GM21381 (cell line): ENCODE data around the gene PDZD2.

Experiments
- ATAC-seq: cut with Tn5 transposase; IDR thresholded peaks from one replicate; pipeline ENCODE4 v1.9.1; 2021; ENCODE audit warnings: mild to moderate bottlenecking, moderate library complexity; ENCODE audit not compliant: unreplicated experiment

PDZD2 gene

DNA sequence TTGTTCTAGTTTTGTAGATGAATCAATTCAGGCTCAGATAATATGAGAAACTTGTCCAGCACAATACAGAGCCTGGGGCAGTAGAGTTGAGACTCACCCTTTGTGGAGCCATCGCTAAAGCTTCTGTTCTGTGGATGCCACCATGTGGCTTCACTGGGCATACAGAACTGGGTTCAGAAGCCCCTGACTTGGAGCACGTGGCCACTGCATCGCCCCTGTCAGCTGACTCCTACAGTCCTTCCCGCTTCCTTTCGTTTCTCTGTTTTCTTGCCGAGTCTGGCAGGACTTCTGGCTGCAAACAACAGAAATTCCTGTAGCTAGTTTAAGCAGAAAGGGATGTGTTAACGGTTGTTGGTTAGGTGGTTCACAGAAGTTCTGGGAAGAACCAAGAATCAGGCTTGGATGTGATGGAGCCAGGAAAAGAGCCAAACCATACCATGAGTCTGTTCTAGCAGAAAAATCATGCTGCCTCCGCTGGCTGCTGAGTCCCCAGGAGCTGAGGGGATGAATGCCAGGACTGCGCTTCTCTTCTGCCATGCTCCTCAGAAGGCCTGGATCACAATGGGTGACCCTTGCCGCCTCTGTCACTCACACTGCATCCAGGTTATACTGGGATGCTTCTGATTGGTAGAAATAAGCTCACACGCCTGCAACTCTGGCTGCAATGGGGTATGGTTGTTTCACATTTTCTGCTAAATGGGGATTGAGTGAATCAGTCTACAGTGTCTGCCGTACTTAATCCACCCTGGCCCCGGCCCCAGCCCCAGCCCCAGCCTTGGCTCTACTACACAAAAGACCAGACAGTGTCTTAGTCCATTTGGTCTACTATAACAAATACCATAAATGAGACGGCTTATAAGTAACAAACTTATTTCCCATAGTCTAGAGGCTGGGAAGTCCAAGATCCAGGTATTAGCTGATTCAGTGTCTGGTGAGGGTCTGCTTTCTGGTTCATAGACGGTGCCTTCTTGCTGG lies 272.6 kb downstream of the PDZD2 start:
- no peak for ATAC-seq

DNA sequence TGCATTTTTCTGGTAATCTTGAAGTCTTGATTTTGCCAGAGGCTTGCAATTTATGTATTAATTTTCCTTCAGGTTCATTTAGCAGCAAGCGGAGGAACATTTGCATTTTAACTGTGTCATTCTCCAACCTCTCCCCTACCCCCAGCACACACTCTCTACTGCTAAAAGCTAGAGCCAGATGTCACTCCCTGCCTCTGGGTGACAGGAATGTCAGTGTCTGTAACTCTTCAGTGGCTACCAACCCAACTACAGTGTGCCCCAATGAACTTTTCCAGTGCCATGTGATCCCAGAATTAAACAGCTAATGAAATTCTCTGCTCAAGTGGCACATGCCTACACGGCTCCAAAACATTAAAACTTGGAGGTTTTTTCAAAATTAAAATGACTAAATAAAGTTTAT lies 274.9 kb downstream of the PDZD2 start:
- no peak for ATAC-seq

DNA sequence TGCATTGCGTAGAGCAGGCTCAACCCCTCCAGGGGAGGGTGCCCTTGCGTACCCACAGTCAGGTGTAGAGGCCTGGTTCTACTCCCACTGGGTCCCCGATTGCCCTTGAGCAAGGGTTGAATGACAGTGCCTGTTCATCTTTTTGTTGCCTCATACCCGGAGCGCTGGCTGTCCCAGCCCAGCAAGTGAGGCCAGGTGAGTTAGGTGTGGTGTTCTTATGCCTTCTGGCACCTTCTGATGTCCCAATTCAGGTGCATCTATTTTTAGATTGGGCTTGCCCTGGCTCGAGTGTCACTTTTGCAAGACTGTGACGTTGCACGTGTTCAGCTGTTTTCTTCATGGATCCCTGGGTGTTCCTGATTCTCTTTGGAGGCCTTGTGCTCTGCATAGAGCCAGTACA lies 277.4 kb downstream of the PDZD2 start:
- ATAC-seq, result no peak

DNA sequence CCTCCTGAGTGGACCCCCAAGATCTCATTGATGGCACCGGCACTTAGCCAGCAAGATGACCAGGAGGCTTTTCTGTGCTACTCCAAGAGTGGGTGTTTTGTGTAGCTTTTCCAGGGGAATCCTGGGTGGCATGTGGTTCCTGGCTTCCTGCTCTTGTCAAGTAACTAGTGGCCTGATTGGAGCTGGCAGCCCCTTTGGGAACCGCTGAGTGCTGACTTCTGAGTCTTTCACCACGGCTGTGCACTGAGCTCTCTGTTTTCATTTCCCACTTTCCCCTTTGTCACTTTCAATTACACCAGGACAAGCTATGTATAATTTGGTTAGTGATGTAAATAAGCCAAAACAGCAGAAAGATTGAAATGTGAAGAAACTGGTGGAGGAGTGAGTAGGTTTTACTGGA lies 279.8 kb downstream of the PDZD2 start:
- no peak for ATAC-seq

DNA sequence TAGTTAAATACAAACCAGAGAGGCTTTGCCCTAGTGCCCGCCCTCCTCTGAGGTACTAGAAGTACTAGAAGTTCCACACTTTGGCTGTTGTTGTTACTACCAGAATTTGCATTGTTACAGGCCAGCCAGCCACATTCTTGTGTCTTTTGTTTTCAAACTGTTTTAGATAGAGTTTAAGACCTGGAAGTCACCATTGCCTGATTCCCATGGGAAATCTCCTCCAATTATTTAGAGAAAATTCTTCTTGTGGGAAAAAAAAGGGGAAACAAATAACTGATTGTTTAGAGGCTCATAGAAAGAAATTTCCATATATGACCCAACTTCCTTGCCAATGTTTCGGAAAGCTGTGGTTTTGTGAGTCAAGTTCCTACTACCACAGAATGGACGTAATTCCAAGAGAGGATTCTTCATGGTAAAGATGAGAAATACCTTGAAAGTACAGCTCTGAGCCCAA lies 282.9 kb downstream of the PDZD2 start:
- ATAC-seq, result no peak

DNA sequence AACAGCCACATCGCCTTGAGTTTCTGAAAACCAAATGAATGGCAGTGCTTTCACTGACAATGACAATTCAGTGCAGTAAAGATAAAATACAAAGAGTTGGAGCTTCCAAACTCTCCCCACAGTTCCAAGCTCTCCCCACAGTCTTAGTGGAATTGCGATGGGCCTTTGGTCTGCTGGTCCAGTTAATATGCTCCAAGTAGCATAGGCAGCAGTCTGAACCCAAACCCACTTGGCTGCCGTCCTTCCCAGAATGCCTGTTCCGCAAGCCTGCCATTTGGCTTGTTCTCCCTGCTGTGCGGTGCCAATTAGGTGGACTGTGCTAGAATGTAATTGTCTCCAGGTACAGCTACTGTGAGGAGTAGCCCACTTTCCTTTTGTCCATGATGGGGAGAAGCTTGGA lies 285.1 kb downstream of the PDZD2 start:
- ATAC-seq, result no peak

DNA sequence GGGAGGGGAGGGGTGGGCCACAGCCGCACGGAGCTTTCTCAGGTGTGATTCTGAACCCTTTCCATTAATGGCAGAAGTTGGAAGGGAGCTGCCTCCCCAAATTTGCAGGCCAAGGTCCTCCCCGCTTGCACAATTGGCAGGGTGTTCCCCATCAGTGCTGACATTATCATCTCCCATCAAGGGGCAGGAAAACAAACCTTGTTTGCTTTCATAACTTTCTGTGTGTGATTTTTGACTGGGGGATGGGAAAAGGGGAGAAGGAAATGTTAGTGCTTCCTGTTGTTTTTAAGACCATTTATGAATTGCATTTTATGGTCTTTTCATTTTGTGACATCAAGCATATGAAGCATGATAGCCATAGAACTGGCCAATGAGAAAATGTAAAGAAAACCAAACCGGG lies 292.9 kb downstream of the PDZD2 start:
- no peak for ATAC-seq

DNA sequence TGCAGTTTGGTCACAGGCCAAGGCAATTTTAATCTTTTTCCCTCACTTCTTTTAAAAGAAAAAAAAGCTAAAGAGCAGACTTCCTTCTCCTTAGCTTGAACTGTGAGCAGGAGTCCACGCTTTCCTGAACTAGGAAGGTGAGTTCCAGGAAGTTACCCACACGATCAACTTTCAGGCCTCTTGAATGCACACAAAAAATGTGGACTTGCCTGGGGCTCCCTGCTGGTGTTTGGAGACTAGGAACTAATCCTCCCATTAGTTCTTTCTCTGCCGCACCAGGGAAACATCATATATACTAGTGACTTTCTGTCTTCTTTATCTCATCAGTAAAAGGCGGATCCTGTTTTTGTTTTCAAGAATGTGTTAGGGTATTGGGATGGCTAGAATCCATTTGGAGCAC lies 295.2 kb downstream of the PDZD2 start:
- no peak for ATAC-seq

DNA sequence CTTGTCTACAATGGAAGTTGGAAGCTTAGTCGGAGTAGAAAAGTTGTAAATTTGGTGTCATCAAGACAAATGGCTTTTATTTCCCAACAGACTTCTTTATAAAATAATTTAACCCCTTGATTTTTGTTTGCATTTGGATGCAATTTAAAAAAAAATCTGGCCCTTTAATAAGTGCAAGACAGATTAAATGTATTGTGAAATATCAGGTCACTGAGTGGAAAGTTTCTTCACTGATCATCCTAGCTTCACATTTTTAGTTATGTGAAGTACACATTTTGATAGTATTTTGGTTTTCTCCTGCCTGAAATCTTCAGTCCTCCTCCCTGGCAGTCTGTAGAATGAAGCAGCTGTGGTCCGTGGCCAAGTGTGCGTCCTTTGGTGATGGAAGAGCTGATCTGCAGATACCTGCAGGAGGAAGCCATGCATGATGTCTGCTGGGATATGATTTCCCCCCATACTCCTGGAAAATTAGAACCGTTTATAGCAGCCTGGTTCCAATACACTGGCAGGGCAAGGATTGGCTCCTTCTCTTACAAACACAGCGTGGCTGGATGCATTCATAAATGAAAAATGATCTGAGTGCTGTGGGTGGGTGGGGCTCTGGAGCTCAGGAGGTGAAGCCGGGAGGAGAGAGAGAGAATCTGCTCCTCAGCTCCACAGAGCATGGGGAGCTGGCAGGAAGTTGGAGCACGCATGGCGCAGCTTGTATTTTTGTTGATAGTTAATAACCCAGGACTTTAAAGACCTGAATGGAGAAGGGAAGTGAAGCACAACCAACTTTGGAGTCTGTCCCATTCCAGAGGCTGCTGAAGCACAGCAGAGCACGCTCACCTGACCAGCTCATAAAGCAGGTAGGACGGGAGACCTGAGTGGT lies 296.8 kb downstream of the PDZD2 start:
- no peak for ATAC-seq

DNA sequence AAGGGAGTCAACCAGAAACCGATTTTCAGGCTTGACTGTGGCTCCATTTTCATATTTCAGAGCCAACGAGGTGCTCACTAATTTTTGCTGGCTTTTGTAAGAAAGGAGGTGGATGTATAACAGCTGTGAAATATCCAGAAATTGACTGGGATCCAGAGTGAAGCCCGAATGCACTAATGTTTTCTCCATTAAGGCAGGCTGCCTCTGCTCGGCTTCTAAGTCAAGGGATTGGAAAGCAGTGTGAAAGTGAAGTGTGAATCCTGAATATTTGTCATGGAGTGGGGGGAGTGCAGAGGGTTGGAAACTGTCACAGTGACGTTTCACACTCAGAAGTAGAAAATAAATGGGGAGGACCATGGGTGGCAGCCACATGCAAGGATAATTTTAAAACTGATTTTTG lies 297.8 kb downstream of the PDZD2 start:
- no peak for ATAC-seq

DNA sequence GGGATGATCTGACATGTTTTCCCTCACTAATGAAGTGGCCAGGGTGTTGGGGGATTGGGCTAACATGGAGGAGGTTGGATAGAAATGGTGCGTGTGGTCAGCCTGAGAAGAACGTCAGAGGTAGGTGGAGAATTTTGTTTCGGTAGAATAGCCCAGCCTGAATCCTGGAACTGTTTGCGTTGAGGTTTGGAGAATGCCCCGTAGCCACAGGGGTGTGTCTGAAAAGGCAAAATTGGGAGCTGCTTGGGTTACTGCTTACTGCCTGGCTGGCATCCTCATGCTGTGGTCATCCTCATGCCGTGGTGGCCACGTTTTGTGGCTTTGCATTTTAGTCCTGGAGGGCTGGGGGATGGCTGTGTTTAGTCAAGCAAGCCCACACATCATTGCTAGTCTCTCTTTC lies 298.3 kb downstream of the PDZD2 start:
- ATAC-seq, result no peak

DNA sequence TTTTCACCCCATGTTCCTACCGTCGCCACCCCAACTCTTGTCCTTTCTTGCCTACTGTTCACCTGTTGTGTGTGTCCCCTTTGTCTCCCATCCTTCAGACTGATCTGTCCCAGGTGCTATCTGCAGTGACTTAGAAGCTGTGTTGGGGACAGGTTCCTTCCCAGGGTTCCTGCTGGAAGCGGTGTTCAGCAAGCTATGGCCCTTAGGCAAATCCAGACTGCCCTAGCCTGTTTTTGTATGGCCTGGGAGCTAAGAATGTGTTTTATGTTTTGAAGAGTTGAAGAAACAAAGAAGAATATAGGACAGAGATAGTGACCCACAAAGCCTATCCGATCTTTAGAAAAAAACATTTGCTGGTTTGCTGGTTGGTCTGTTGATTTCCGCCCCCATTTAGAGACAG lies 298.8 kb downstream of the PDZD2 start:
- no peak for ATAC-seq

DNA sequence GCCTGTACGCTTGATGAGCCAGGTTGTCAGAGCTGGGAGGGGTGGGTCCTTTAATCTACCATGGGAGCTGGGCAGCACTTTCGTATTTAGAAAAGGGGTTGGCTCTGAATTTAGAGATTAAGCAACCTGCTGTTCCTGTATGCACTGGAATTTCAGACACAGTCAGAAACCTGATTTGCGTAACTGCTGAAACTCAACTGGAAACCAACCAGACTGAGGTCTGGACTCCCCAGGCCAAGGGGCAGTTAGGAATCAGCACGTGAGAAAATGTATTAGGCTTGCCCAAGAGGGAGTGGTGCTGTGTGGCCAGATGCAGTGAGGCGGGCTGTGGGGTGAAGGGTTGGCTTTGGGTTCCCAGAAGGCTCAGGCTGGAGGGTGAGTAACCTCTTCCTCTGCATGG lies 300.2 kb downstream of the PDZD2 start:
- ATAC-seq, result no peak

DNA sequence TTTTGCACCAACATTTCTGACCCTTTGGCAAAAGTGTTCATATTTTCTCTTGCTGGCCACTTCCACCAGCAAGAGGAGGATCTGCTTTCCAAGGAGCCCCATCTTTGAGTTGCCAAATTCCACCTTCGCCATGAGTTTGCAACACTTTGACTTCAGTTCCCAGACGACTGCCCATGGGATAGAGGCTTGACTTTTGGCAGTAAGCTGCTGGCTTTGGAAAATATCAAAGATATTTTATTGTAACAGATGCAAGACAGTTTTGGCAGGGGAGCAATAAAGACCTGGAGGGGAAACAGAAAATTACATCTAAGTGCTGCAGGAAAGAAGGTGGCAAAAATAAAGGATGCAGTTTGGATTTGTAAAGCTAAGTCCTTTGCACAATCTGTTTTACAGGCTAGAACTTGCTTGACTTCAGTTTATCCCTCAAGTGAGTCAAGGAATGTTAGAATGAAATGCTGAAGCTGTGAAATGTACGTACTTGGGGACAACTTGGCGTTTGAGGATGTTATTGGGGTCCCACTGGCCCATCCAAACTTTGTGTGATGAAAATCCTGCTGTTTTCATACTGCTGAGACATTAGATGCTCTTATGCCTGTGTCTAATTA lies 302.3 kb downstream of the PDZD2 start:
- ATAC-seq, result no peak

DNA sequence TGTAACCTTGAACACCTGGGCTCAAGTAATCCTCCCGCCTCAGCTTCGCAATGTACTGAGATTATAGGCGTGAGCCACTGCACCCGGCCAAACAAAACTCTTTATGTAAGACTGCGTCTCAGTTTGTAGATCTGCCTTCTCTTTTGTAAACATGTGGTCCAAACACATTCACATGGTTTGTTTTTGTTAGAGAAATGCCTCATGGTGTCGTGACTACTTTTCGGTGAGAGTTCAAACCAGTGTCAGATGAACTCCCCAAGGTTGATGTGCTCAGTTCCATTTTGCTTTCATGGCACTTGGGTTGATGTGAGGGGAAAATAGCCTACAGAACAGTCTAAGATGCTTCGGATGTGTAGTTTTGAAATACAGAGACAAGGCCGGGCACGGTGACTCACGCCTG lies 303.6 kb downstream of the PDZD2 start:
- ATAC-seq, result no peak

DNA sequence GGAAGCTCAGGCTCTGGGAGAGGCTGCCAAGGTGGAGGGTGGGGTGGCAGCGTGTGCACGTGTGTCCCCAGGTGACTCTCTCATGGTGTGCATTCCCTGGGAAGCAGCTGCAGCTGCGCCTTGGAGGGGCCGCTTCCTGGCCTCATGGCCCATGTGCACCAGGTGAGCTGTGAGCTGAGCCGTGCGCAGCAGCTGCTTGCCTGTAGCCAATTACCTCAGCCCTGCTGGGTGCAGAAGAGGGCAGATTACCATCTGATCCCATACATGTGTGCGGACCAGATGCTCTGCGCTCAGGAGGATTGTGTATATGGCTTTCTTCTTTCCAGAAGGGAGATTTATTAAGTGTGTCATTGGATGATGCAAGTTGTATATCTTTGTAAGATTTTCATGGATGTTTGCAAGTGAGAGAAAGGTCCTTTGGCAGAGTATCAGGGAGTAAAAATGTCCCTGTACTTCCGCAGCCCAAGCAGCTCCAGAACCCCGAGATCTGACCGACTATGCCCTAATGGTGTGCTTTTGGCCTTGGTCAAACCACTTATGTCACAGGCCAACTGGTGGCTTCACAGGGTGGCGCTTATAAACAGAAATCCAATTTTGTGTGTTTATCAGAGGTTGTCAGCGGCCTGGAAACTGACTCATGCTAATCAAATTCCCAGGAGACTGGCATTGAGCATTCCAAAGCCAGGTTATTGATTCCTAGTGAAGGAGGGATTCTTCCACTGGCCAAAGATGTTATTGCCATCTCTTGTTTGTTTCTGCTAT lies 305.9 kb downstream of the PDZD2 start:
- ATAC-seq, result no peak

DNA sequence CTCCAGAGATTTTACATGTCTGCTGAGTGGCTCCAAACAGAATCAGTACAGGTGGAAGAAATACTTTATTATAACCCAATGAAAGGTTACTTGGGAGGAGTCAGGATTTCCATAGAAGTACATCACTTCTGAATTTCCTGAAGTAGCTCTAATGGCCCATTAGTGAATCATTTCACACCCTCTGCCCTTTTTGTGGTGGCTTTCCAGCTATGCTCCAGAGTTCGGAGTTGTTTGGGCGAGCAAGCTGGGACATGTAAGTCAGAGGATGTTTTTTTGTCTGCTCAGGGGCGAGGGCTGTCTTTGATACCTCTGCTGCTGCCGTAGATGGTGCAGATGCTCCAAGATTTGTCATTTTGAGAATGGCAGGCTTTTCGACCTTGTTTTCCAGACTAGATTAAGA lies 309.1 kb downstream of the PDZD2 start:
- ATAC-seq, result no peak

DNA sequence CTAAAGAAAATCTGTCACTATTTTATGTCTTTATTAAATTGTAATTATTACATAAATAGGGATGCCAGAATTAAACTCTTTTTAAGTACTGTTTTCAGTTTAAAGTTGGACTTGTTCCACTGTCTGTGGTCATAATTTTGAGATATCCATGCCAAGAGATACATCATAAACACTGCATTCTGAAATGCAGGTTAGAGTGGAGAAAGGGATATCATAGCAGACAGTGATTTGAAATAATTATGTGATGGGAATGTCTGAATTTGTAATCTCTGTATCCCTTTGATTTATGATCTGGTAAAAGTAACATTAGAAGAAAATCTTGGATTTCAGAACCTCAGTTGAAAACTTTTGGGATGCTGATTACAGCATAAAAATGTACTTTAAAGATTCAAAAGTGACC lies 313.1 kb downstream of the PDZD2 start:
- no peak for ATAC-seq

DNA sequence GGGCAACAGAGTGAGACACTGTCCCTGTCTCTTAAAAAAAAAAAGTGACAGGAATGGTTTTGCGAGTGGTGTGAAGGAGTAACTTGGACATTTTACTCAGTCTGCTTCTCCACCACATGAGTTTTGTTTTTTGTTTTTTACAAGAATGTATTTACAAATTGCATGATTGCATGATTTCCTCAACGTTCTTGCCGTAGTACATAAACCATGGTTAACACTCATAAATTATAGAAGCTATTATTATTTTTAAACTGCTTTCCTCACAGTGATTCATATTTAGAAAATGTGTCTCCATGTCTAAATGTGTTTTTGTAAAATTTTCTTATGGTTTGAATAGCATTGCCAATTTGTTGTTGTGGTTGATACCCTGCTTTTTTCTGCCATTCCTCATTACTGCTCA lies 315.2 kb downstream of the PDZD2 start:
- ATAC-seq, result no peak

DNA sequence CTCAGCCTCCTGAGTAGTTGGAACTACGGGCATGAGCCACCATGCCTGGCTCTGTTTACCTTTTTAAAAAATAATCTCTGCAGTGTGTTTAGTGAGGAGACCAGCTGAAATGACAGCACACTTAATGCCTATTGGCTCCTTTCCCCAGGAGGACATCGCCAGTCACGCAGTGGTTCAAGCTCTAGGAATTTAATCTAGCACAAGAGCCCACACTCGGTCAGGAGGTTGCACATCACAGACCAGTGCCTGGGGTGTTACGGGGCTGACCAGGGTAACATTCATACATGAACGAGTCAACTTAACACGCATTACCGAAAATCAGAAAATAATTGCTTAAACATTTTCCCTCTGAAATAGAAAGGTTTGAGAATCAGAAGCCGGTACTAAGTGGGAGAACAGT lies 318.2 kb downstream of the PDZD2 start:
- ATAC-seq, result no peak

DNA sequence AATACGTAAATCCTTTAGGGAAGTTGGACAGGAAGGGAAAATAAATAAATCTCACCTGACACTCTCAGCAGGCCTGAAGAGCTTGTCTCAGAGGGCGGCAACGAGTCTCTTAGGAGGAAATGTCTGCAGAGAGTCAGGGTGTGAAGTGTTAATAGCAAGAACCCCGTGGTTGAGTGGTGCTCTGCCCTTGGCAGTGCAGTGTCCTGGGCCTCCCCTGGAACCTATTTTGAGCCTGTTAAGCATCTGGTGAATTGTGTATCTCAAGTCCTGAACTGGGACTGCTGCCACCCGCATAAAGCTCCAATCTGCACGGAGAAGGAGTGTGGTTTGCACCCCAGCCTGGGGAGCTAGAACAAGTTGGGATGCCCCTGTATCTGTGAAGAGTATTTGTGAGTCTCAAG lies 323.4 kb downstream of the PDZD2 start:
- ATAC-seq, result no peak
